ENCODE measurements around the gene XCL1. TPM values are rescaled to one million over a fixed set of nuclear protein-coding genes. Genes with fewer than 3 reads are reported as not detected.

XCL1 gene
- total and polyA plus RNA-seq, 2 donors (not counting 3 experiments of a cell fraction or from before 2014, with no cell fraction given): not detected

DNA sequence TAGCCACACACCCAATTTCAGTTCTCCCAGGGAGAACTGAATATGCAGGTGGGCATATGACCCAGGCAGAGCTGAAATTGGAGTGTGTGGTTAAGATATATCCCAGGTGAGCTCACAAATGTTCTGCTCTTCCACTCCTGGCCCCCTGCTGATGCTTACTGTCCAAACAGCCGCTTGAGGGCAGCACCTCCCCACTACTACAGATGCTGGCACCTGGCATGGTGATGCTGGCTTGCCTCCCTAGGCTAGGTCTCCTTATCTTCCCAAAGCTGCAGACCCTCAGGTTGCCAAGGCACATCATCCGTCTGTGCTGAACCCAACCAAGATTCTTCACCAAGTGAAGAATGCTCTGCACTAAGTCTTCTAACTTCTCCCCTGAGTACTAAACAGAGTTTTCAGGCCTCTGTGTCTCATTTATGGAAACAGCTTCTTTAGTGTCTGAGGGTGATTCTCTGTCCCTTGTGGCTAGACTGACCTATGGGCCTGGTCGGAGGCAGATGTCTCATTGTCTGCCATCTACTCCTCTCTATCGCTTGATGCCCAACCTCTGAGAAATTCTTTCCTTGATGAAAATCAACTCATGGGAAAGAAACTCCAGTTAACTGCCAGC is 27.2 kb downstream of the XCL1 start:
- intact Hi-C loops (cut with micrococcal nuclease): loop anchor here (1.0 to 10.0 kb wide), 7 partner anchors 503 to 1204 kb away; partner anchors contain the start of genes ATP1B1 and SELL
- POLR2A ChIA-PET: no interaction called here
- Histone ChIP-seq H3K9ac (replicated peaks; ENCODE audit: extremely low read depth, insufficient read depth, low read length) (no peak overlapping the region), H3K79me2 (ENCODE audit: control insufficient read depth, insufficient read depth, low read length) (no peaks in the 10 kb centered on the region), H4K20me1 (replicated peaks; ENCODE audit: control insufficient read depth, extremely low read depth, insufficient read depth, low read length) (no peaks in the 10 kb centered on the region), H3K4me1 (ENCODE audit: control insufficient read depth, extremely low read depth, insufficient read depth, low read length) (no peaks in the 10 kb centered on the region), H3K4me2 (ENCODE audit: insufficient read depth, low read length) (no peak overlapping the region), H3K4me3 (replicated peaks in 1 of 3; ENCODE audit: insufficient read depth in 1 of 3, low read depth in 1 of 3, low read length in 3 of 3) (no peak overlapping the region), H3K9me1 (replicated peaks; ENCODE audit: control insufficient read depth, extremely low read depth, insufficient read depth, low read length) (no peaks in the 10 kb centered on the region), H3K27ac (ENCODE audit: insufficient read depth, low read depth, low read length) (no peak overlapping the region), H3K27me3 (ENCODE audit: control insufficient read depth in 2 of 2, insufficient read depth in 2 of 2, low read length in 2 of 2) (no peaks in the 10 kb centered on the region), H2AFZ (ENCODE audit: low read depth, low read length) (no peak overlapping the region), H3K9me3 (replicated peaks; ENCODE audit: control insufficient read depth, insufficient read depth, low read length) (no peaks in the 10 kb centered on the region), H3K36me3 (ENCODE audit: control insufficient read depth in 2 of 2, extremely low read depth in 1 of 2, insufficient read depth in 2 of 2, low read length in 2 of 2) (no peaks in the 10 kb centered on the region)
- CTCF ChIA-PET: interaction anchor here (0.6 to 6.4 kb wide), 68 partner anchors 9 to 1206 kb away, joined by 3 to 282 read pairs (median 4); partner anchors contain the start of genes BLZF1, F5, NME7 and SLC19A2
- TF ChIP-seq GATA2 (IDR thresholded peaks at IDR 0.05; ENCODE audit: insufficient read depth, insufficient read length, low read depth, low read length) (no peak), POLR2A (IDR thresholded peaks at IDR 0.05; ENCODE audit: low read depth, low read length) (no peak), EZH2 (IDR thresholded peaks at IDR 0.05; ENCODE audit: borderline replicate concordance, low read depth, low read length, severe bottlenecking) (no peak)
- TF ChIP-seq, protein P1, sequence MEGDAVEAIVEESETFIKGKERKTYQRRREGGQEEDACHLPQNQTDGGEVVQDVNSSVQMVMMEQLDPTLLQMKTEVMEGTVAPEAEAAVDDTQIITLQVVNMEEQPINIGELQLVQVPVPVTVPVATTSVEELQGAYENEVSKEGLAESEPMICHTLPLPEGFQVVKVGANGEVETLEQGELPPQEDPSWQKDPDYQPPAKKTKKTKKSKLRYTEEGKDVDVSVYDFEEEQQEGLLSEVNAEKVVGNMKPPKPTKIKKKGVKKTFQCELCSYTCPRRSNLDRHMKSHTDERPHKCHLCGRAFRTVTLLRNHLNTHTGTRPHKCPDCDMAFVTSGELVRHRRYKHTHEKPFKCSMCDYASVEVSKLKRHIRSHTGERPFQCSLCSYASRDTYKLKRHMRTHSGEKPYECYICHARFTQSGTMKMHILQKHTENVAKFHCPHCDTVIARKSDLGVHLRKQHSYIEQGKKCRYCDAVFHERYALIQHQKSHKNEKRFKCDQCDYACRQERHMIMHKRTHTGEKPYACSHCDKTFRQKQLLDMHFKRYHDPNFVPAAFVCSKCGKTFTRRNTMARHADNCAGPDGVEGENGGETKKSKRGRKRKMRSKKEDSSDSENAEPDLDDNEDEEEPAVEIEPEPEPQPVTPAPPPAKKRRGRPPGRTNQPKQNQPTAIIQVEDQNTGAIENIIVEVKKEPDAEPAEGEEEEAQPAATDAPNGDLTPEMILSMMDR (IDR thresholded peaks at IDR 0.05; ENCODE audit: extremely low read depth in 1 of 2, insufficient read depth in 1 of 2, low read depth in 1 of 2, low read length in 2 of 2): peak; percentile 70 to 77
- BruUV-seq (replicated peaks): no TSS peak
- dilution Hi-C loops (cut with MboI; ENCODE audit: extremely low pct_ligation_motif_present, low sequenced_read_pairs): no loop called here
- FAIRE-seq (peak; percentile 48), DNase-seq (ENCODE audit: low read depth, low spot score) (peak; percentile 54)

DNA sequence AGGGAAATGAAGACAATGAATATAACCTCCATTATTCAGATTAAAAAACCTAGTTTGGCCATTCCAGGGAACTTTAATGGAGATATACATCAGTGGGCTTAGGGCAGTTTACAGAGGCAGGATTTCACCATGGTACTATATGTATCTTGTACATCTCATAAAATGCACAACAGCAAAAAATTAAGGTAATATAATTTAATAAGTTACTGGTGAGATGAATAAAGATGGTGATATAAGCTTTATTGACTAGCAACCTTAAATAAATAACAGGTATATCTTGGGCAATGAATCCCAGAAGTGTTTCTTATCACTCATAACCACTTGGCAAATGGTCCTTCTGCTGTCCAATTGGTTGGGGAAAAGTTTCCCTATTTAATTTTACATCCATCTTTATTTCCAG is 29.0 kb downstream of the XCL1 start:
- peaks cover 0 to under 1% of the 10 kb centered on the region in 2 experiments for H3K27me3 ChIP-seq (ENCODE audit: control insufficient read depth in 2 of 2, insufficient read depth in 2 of 2, low read length in 2 of 2)
- no peak overlapping the region for H3K9ac ChIP-seq (replicated peaks; ENCODE audit: extremely low read depth, insufficient read depth, low read length)
- dilution Hi-C loops (cut with MboI; ENCODE audit: extremely low pct_ligation_motif_present, low sequenced_read_pairs): no loop called here
- H4K20me1 ChIP-seq (replicated peaks; ENCODE audit: control insufficient read depth, extremely low read depth, insufficient read depth, low read length): no peaks in the 10 kb centered on the region
- H3K4me1 ChIP-seq (ENCODE audit: control insufficient read depth, extremely low read depth, insufficient read depth, low read length): no peaks in the 10 kb centered on the region
- H3K79me2 ChIP-seq (ENCODE audit: control insufficient read depth, insufficient read depth, low read length): no peaks in the 10 kb centered on the region
- H2AFZ ChIP-seq (ENCODE audit: low read depth, low read length): no peak overlapping the region
- no peaks in the 10 kb centered on the region for H3K36me3 ChIP-seq (ENCODE audit: control insufficient read depth in 2 of 2, extremely low read depth in 1 of 2, insufficient read depth in 2 of 2, low read length in 2 of 2)
- no peak overlapping the region for H3K27ac ChIP-seq (ENCODE audit: insufficient read depth, low read depth, low read length)
- no peak overlapping the region for H3K4me2 ChIP-seq (ENCODE audit: insufficient read depth, low read length)
- FAIRE-seq: no peak
- no peaks in the 10 kb centered on the region for H3K9me1 ChIP-seq (replicated peaks; ENCODE audit: control insufficient read depth, extremely low read depth, insufficient read depth, low read length)
- intact Hi-C loops (cut with micrococcal nuclease): loop anchor here (10.0 kb wide), 2 partner anchors 529 to 1109 kb away; partner anchors contain the start of gene SELL
- H3K4me3 ChIP-seq (replicated peaks in 1 of 3; ENCODE audit: insufficient read depth in 1 of 3, low read depth in 1 of 3, low read length in 3 of 3): no peak overlapping the region
- no peaks in the 10 kb centered on the region for H3K9me3 ChIP-seq (replicated peaks; ENCODE audit: control insufficient read depth, insufficient read depth, low read length)
- no TSS peak for BruUV-seq (replicated peaks)
- ChIA-PET POLR2A (no interaction called here), CTCF (interaction anchor here (1.1 to 6.4 kb wide), 4 partner anchors 743 to 942 kb away, joined by 3 to 282 read pairs (median 109); no protein-coding TSS in a partner anchor)
- TF ChIP-seq, protein P2, sequence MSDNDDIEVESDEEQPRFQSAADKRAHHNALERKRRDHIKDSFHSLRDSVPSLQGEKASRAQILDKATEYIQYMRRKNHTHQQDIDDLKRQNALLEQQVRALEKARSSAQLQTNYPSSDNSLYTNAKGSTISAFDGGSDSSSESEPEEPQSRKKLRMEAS (IDR thresholded peaks at IDR 0.05; ENCODE audit: insufficient read depth, insufficient read length): no peak
- no peak for TF ChIP-seq MYC (IDR thresholded peaks at IDR 0.05; ENCODE audit: low read depth, low read length)
- TF ChIP-seq JUN (IDR thresholded peaks at IDR 0.05; ENCODE audit: borderline replicate concordance, insufficient read depth, insufficient read length, low read depth): no peak
- TF ChIP-seq EZH2 (IDR thresholded peaks at IDR 0.05; ENCODE audit: borderline replicate concordance, low read depth, low read length, severe bottlenecking): no peak
- no peak for TF ChIP-seq POLR2AphosphoS5 (IDR thresholded peaks at IDR 0.05; ENCODE audit: insufficient read depth, low read depth, low read length)
- no peak for TF ChIP-seq GATA2 (IDR thresholded peaks at IDR 0.05; ENCODE audit: insufficient read depth, insufficient read length, low read depth, low read length)
- TF ChIP-seq FOS (IDR thresholded peaks at IDR 0.05; ENCODE audit: borderline replicate concordance, insufficient read depth, low read length): no peak
- TF ChIP-seq, protein P1 (IDR thresholded peaks at IDR 0.05; ENCODE audit: extremely low read depth in 1 of 2, insufficient read depth in 1 of 2, low read depth in 1 of 2, low read length in 2 of 2): no peak
- TF ChIP-seq POLR2A (IDR thresholded peaks at IDR 0.05; ENCODE audit: low read depth, low read length): no peak
- no peak for DNase-seq (ENCODE audit: low read depth, low spot score)

Measured in endothelial cell of umbilical vein (primary cell).